Osteoblast (primary cell): Measurements from ENCODE around the gene YEATS2. TPM values are rescaled to one million over a fixed set of nuclear protein-coding genes. Genes with fewer than 3 reads are reported as not detected.
"Not testable (repeated sequence)": the region's sequence is repeated elsewhere in the genome, so short reads cannot be mapped to it uniquely, and the experiment has no call there.

ENCODE experiments used
- DNase-seq: peaks from one replicate; pipeline ENCODE4 v3.0.0; 2011; ENCODE audit warnings: low spot score, mixed read lengths; ENCODE audit not compliant: insufficient read length; ENCODE audit errors: missing footprints
- H2AFZ ChIP-seq: 2 replicates; pipeline ENCODE4 v1.6.0; 2011; ENCODE audit warnings: mild to moderate bottlenecking, low read length
- H3K27ac ChIP-seq: 2 replicates; pipeline ENCODE4 v1.5.1; 2011; ENCODE audit warnings: mild to moderate bottlenecking, low read depth, low read length, moderate library complexity
- H3K27me3 ChIP-seq: 2 replicates; pipeline ENCODE4 v1.6.0; 2012; ENCODE audit warnings: mild to moderate bottlenecking, control low read depth, inconsistent platforms, low read length, moderate library complexity; ENCODE audit not compliant: insufficient read depth
- H3K36me3 ChIP-seq: 2 replicates; pipeline ENCODE4 v1.5.1; 2011; ENCODE audit warnings: mild to moderate bottlenecking, low read length, control low read depth, moderate library complexity; ENCODE audit not compliant: insufficient read depth
- H3K4me1 ChIP-seq: 2 replicates; pipeline ENCODE4 v1.5.1; 2011; ENCODE audit warnings: mild to moderate bottlenecking, low read length, control low read depth, moderate library complexity; ENCODE audit not compliant: insufficient read depth
- H3K4me2 ChIP-seq: 2 replicates; pipeline ENCODE4 v1.6.0; 2011; ENCODE audit warnings: mild to moderate bottlenecking, low read length; ENCODE audit not compliant: insufficient read depth
- H3K4me3 ChIP-seq: fragments of 200-600 bp; sonication (generic); 3 replicates; pipeline ENCODE4 v1.5.1; 2012; ENCODE audit warnings: mild to moderate bottlenecking, low read length, inconsistent platforms; ENCODE audit not compliant: insufficient read depth
- H3K79me2 ChIP-seq: 2 replicates; pipeline ENCODE4 v1.6.0; 2012; ENCODE audit warnings: mild to moderate bottlenecking, low read length, control low read depth, inconsistent platforms; ENCODE audit not compliant: insufficient read depth
- H3K9me3 ChIP-seq: 2 replicates; pipeline ENCODE4 v1.5.1; 2011; ENCODE audit warnings: low read depth, low read length, control low read depth
- H4K20me1 ChIP-seq: 2 replicates; pipeline ENCODE4 v1.6.0; 2012; ENCODE audit warnings: mild to moderate bottlenecking, low read length, control low read depth; ENCODE audit not compliant: insufficient read depth
- CTCF ChIP-seq: IDR thresholded peaks from 2 replicates; pipeline ENCODE4 v1.5.1; 2011; ENCODE audit warnings: mild to moderate bottlenecking, low read depth, low read length, moderate library complexity; ENCODE audit errors: extremely low read depth
- total RNA-seq: library from RNA; depleted of rRNA; stranded (reverse); fragments of >200 nt; gene quantifications from 2 replicates; pipeline ENCODE4 v1.2.3, GENCODE V29; 2012

Gene YEATS2
- total RNA-seq, 1 donor, result 32.2 TPM

GRCh38 chr3:183688874-183689273 lies 8.7 kb upstream of the YEATS2 start:
- no peak overlapping the region for H3K4me3 ChIP-seq
- no peak overlapping the region for H3K4me2 ChIP-seq
- no peaks in the 10 kb centered on the region for H3K79me2 ChIP-seq
- no peaks in the 10 kb centered on the region for H3K4me1 ChIP-seq
- no peaks in the 10 kb centered on the region for H3K36me3 ChIP-seq
- DNase-seq, result no peak
- no peaks in the 10 kb centered on the region for H4K20me1 ChIP-seq
- H3K27ac ChIP-seq, result no peak overlapping the region
- H3K27me3 ChIP-seq, result no peaks in the 10 kb centered on the region
- H3K9me3 ChIP-seq, result no peaks in the 10 kb centered on the region
- H2AFZ ChIP-seq, result no peak overlapping the region
- TF ChIP-seq CTCF, result no peak

- H3K36me3 ChIP-seq, H3K27ac ChIP-seq, H4K20me1 ChIP-seq, H3K9me3 ChIP-seq, H2AFZ ChIP-seq, H3K4me2 ChIP-seq, H3K4me3 ChIP-seq, H3K4me1 ChIP-seq, H3K27me3 ChIP-seq, DNase-seq, H3K79me2 ChIP-seq: not testable (repeated sequence)
Measured at GRCh38 chr3:183689621-183690020, 8.0 kb upstream of the YEATS2 start.

GRCh38 chr3:183690402-183690995 lies 7.1 kb upstream of the YEATS2 start:
- Histone ChIP-seq H3K9me3 (no peaks in the 10 kb centered on the region), H3K4me1 (no peaks in the 10 kb centered on the region), H3K27ac (no peak overlapping the region), H3K36me3 (no peaks in the 10 kb centered on the region), H3K79me2 (no peaks in the 10 kb centered on the region), H4K20me1 (no peaks in the 10 kb centered on the region), H3K4me3 (no peak overlapping the region), H3K27me3 (no peaks in the 10 kb centered on the region), H3K4me2 (no peak overlapping the region), H2AFZ (no peak overlapping the region)
- TF ChIP-seq CTCF, result no peak
- DNase-seq, result no peak

DNA sequence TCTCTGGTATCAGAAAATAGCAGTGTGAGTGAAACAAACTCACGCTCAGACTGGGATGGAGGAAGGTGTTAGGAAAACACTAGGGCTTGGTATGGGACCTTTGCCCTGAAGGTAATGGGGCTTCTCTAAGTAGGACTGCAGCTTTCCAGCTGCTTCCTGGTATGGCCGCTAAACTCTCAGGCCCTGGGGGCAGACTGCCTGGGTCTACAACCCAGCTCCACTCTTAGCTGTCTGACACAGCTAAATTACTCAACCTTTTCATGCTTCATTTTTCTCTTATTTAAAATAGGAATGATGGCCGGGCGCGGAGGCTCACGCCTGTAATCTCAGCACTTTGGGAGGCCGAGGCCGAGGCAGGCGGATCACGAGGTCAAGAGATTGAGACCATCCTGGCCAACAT lies 5.2 kb upstream of the YEATS2 start:
- Histone ChIP-seq H3K4me1 (no peaks in the 10 kb centered on the region), H3K36me3 (no peaks in the 10 kb centered on the region), H3K9me3 (no peaks in the 10 kb centered on the region), H2AFZ (peak overlapping the region; percentile 20), H3K27ac (no peak overlapping the region), H3K27me3 (no peaks in the 10 kb centered on the region), H3K4me3 (no peak overlapping the region), H3K4me2 (no peak overlapping the region), H3K79me2 (peaks cover 3% of the 10 kb centered on the region), H4K20me1 (no peaks in the 10 kb centered on the region)
- no peak for TF ChIP-seq CTCF
- DNase-seq, result peak; percentile 58
